HepG2 (cell line): Measurements from ENCODE around the gene SOCS7. TPM values are rescaled to one million over a fixed set of nuclear protein-coding genes. Genes with fewer than 3 reads are reported as not detected.

Experiments
- ATRX ChIP-seq: sonication (generic); formaldehyde crosslinking; IDR thresholded peaks from 2 replicates; pipeline ENCODE4 v1.4.0; 2020; ENCODE audit warnings: missing genetic modification reagents, borderline replicate concordance
- CCDC6 ChIP-seq: sonication (generic); formaldehyde crosslinking; IDR thresholded peaks from 2 replicates; pipeline ENCODE4 v1.8.1; 2022; ENCODE audit warnings: mild to moderate bottlenecking, missing genetic modification reagents, moderate library complexity
- DBP ChIP-seq: sonication (generic); formaldehyde crosslinking; IDR thresholded peaks from 2 replicates; pipeline ENCODE4 v1.4.0; 2020; ENCODE audit warnings: missing genetic modification reagents; ENCODE audit errors: not compliant biosample characterization
- GATA4 ChIP-seq: sonication (generic); IDR thresholded peaks from 2 replicates; pipeline ENCODE4 v1.6.1; 2016; ENCODE audit warnings: antibody characterized with exemption, low read depth, borderline replicate concordance
- GPN1 ChIP-seq: sonication (generic); formaldehyde crosslinking; IDR thresholded peaks from 2 replicates; pipeline ENCODE4 v1.5.1; 2020; ENCODE audit warnings: missing genetic modification reagents, borderline replicate concordance
- KDM3A ChIP-seq: IDR thresholded peaks from 2 replicates; pipeline ENCODE4 v1.6.1; 2018; ENCODE audit warnings: low read depth, missing compliant biosample characterization
- KDM6A ChIP-seq: IDR thresholded peaks from 2 replicates; pipeline ENCODE4 v1.6.1; 2016; ENCODE audit warnings: low read depth
- MTA3 ChIP-seq: sonication (generic); formaldehyde crosslinking; IDR thresholded peaks from 2 replicates; pipeline ENCODE4 v1.4.0; 2020; ENCODE audit warnings: missing genetic modification reagents
- RBM39 ChIP-seq: fragments of 200-400 bp; formaldehyde crosslinking; IDR thresholded peaks from one replicate; pipeline ENCODE4 v1.6.1; 2018; ENCODE audit warnings: antibody characterized with exemption, mild to moderate bottlenecking, low read depth, low read length; ENCODE audit not compliant: poor library complexity, severe bottlenecking
- RFXANK ChIP-seq: IDR thresholded peaks from 2 replicates; pipeline ENCODE4 v1.6.1; 2016
- SIN3B ChIP-seq: fragments of 150-350 bp; IDR thresholded peaks from 2 replicates; pipeline ENCODE4 v1.6.1; 2014; ENCODE audit warnings: low read length
- SP140L ChIP-seq: sonication (generic); formaldehyde crosslinking; IDR thresholded peaks from 2 replicates; pipeline ENCODE4 v1.4.0; 2020; ENCODE audit warnings: missing genetic modification reagents, borderline replicate concordance
- THAP9 ChIP-seq: sonication (generic); formaldehyde crosslinking; IDR thresholded peaks from 2 replicates; pipeline ENCODE4; 2020; ENCODE audit warnings: missing genetic modification reagents, mild to moderate bottlenecking, borderline replicate concordance
- ZBTB1 ChIP-seq: sonication (generic); formaldehyde crosslinking; IDR thresholded peaks from 2 replicates; pipeline ENCODE4 v1.4.0; 2020; ENCODE audit warnings: missing genetic modification reagents, borderline replicate concordance
- ZNF18 ChIP-seq: sonication (generic); formaldehyde crosslinking; IDR thresholded peaks from 2 replicates; pipeline ENCODE4 v1.8.0; 2022; ENCODE audit warnings: mild to moderate bottlenecking, missing genetic modification reagents; ENCODE audit not compliant: insufficient replicate concordance
- ZNF337 ChIP-seq: sonication (generic); formaldehyde crosslinking; IDR thresholded peaks from 2 replicates; pipeline ENCODE4 v1.5.1; 2020; ENCODE audit warnings: missing genetic modification reagents, low read depth, mild to moderate bottlenecking, borderline replicate concordance
- ZNF367 ChIP-seq: sonication (generic); formaldehyde crosslinking; IDR thresholded peaks from 2 replicates; pipeline ENCODE4 v1.4.0; 2020; ENCODE audit warnings: missing genetic modification reagents, borderline replicate concordance
- ZNF382 ChIP-seq: sonication (generic); formaldehyde crosslinking; IDR thresholded peaks from 2 replicates; pipeline ENCODE4 v1.5.0; 2020; ENCODE audit warnings: missing genetic modification reagents, mild to moderate bottlenecking, borderline replicate concordance
- ZNF660 ChIP-seq: sonication (generic); formaldehyde crosslinking; IDR thresholded peaks from 2 replicates; pipeline ENCODE4 v1.5.1; 2020; ENCODE audit warnings: mild to moderate bottlenecking, low read depth, missing genetic modification reagents, borderline replicate concordance
- polyA plus RNA-seq, 8 experiments: library from polyadenylated mRNA; depleted of rRNA in 3 of 8; stranded (reverse) in 7 of 8; unstranded in 1 of 8; fragments of >200 nt; fragmentation: Illumina TruSeq in 4 of 8; extraction: Trizol in 4 of 8; gene quantifications; 2 replicates each; pipeline versions ENCODE4 v1.2.1 to v1.2.3, GENCODE V29; 2011 to 2016; ENCODE audit warnings: low read depth in 4 of 8, missing spikeins in 1 of 8, mixed read lengths in 1 of 8; ENCODE audit not compliant: insufficient read depth in 1 of 8
- total RNA-seq, 5 experiments: library from RNA; depleted of rRNA; stranded (reverse); fragments of >200 nt; fragmentation: Illumina TruSeq; extraction: Trizol; gene quantifications; 2 replicates each; pipeline ENCODE4 v1.2.3, GENCODE V29; 2016; ENCODE audit warnings: low read depth in 1 of 5
- TF ChIP-seq, protein P1 (sequence below): IDR thresholded peaks from 2 replicates; pipeline ENCODE4 v1.6.1; 2016; ENCODE audit warnings: missing genetic modification reagents, missing compliant biosample characterization

The SOCS7 gene
- total and polyA plus RNA-seq, 2 of the 13 experiments (the other 11 are each of a cell fraction or from before 2014, with no cell fraction given): 19.2 to 24.2 TPM

GRCh38 chr17:38351412-38352222 lies at the start of gene SOCS7 (continued):
- peak; percentile 53 for TF ChIP-seq DBP (CRISPR knock-in tag)
- TF ChIP-seq GPN1: no peak
- TF ChIP-seq, protein P1, sequence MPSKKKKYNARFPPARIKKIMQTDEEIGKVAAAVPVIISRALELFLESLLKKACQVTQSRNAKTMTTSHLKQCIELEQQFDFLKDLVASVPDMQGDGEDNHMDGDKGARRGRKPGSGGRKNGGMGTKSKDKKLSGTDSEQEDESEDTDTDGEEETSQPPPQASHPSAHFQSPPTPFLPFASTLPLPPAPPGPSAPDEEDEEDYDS (CRISPR knock-in tag): peak; percentile 94
- TF ChIP-seq ZNF367 (CRISPR knock-in tag): no peak; the same call in 1 of the 2 replicates
- TF ChIP-seq RBM39: peak; percentile 76
- 0 out of 2 replicates have a peak, but pooled peaks have one; percentile 45 for TF ChIP-seq ZBTB1
- TF ChIP-seq THAP9 (CRISPR knock-in tag): peak; percentile 66; the same call in 1 of the 2 replicates
- peak; percentile 91; the same call in 1 of the 2 replicates for TF ChIP-seq RFXANK
- no peak; the same call in 1 of the 2 replicates for TF ChIP-seq CCDC6 (CRISPR knock-in tag)
- TF ChIP-seq SP140L (CRISPR knock-in tag): peak; percentile 97; the same call in 1 of the 2 replicates
- no peak; the same call in 1 of the 2 replicates for TF ChIP-seq ATRX (CRISPR knock-in tag)
- TF ChIP-seq ZNF382 (CRISPR knock-in tag): no peak
- TF ChIP-seq GATA4: peak; percentile 85; the same call in 1 of the 2 replicates
- TF ChIP-seq KDM6A (CRISPR knock-in tag): peak; percentile 44; the same call in 1 of the 2 replicates
- no peak for TF ChIP-seq MTA3 (CRISPR knock-in tag)
- 0 out of 2 replicates have a peak, but pooled peaks have one; percentile 82 for TF ChIP-seq KDM3A
- TF ChIP-seq ZNF337 (CRISPR knock-in tag): peak; percentile 86; the same call in 1 of the 2 replicates
- 0 out of 2 replicates have a peak, but pooled peaks have one; percentile 50 for TF ChIP-seq SIN3B
- peak; percentile 50 for TF ChIP-seq ZNF18 (CRISPR knock-in tag)
- no peak; the same call in 1 of the 2 replicates for TF ChIP-seq ZNF660
